GM12891 (cell line): ENCODE results near the gene ERRFI1.

Experiments
- PAX5 ChIP-seq: IDR thresholded peaks from 2 replicates; pipeline ENCODE4 v1.6.1; 2011; ENCODE audit warnings: low read length, moderate library complexity, mild to moderate bottlenecking; ENCODE audit not compliant: insufficient read depth, severe bottlenecking
- POLR2A ChIP-seq: IDR thresholded peaks from 2 replicates; pipeline ENCODE4 v1.6.1; 2011; ENCODE audit warnings: low read depth, low read length, control low read depth
- POLR2AphosphoS5 ChIP-seq: IDR thresholded peaks from 2 replicates; pipeline ENCODE4 v1.6.1; 2011; ENCODE audit warnings: low read depth, low read length, control low read depth
- POU2F2 ChIP-seq: IDR thresholded peaks from 2 replicates; pipeline ENCODE4 v1.6.1; 2011; ENCODE audit warnings: low read depth, mild to moderate bottlenecking, control low read depth, low read length, moderate library complexity
- SPI1 ChIP-seq: IDR thresholded peaks from 2 replicates; pipeline ENCODE4 v1.6.1; 2011; ENCODE audit warnings: low read depth, low read length, control low read depth
- TAF1 ChIP-seq: IDR thresholded peaks from 2 replicates; pipeline ENCODE4 v1.6.1; 2011; ENCODE audit warnings: low read depth, low read length, control low read depth

GRCh38 chr1:8073112-8073855 lies 47.2 kb upstream of the ERRFI1 start:
- TF ChIP-seq POLR2AphosphoS5: no peak
- TF ChIP-seq POLR2A: no peak
- TF ChIP-seq TAF1: no peak
- TF ChIP-seq PAX5: no peak
- no peak for TF ChIP-seq SPI1
- no peak for TF ChIP-seq POU2F2
